Measurements from ENCODE around the gene FBXO34.

The FBXO34 gene

GRCh38 chr14:55370883-55371455 lies 99.7 kb downstream of the FBXO34 start:
- no peak for TF ChIP-seq EZH2 (IDR thresholded peaks at IDR 0.05; ENCODE audit: borderline replicate concordance, low read depth, low read length, severe bottlenecking)
- TF ChIP-seq CTCF (IDR thresholded peaks at IDR 0.05; ENCODE audit: borderline replicate concordance, extremely low read depth, low read length, poor library complexity, severe bottlenecking), result no peak

GRCh38 chr14:55372423-55372822 lies 101.2 kb downstream of the FBXO34 start:
- peaks cover 35% of the 10 kb centered on the region for H3K36me3 ChIP-seq (ENCODE audit: insufficient read depth, low read length)
- no peak overlapping the region for H3K9ac ChIP-seq (ENCODE audit: low read depth, low read length)
- TF ChIP-seq CTCF (IDR thresholded peaks at IDR 0.05; ENCODE audit: borderline replicate concordance, extremely low read depth, low read length, poor library complexity, severe bottlenecking) (no peak), EZH2 (IDR thresholded peaks at IDR 0.05; ENCODE audit: borderline replicate concordance, low read depth, low read length, severe bottlenecking) (no peak)
- H3K79me2 ChIP-seq (ENCODE audit: insufficient read depth, low read length), result no peaks in the 10 kb centered on the region
- no peak overlapping the region for H2AFZ ChIP-seq (ENCODE audit: low read depth, low read length)
- DNase-seq (no peak), ATAC-seq (ENCODE audit: insufficient read depth, low read depth) (no peak)
- no peaks in the 10 kb centered on the region for H3K4me1 ChIP-seq (ENCODE audit: insufficient read depth, low read length)
- no peak overlapping the region for H3K4me3 ChIP-seq (ENCODE audit: low read depth in 1 of 2, low read length in 2 of 2)
- H3K9me3 ChIP-seq (ENCODE audit: insufficient read depth, low read length, severe bottlenecking), result no peaks in the 10 kb centered on the region
- H4K20me1 ChIP-seq (ENCODE audit: insufficient read depth, low read length), result no peaks in the 10 kb centered on the region
- H3K4me2 ChIP-seq (ENCODE audit: insufficient read depth, low read length), result no peak overlapping the region
- H3K27ac ChIP-seq (ENCODE audit: low read length), result no peak overlapping the region
- H3K27me3 ChIP-seq (ENCODE audit: insufficient read depth, low read length, poor library complexity), result no peaks in the 10 kb centered on the region

More at GRCh38 chr14:55370883-55371455, 99.7 kb downstream of the FBXO34 start:
- DNase-seq (no peak), ATAC-seq (ENCODE audit: insufficient read depth, low read depth) (no peak)
- no peaks in the 10 kb centered on the region for H3K27me3 ChIP-seq (ENCODE audit: insufficient read depth, low read length, poor library complexity)
- H3K4me1 ChIP-seq (ENCODE audit: insufficient read depth, low read length), result no peaks in the 10 kb centered on the region
- no peak overlapping the region for H2AFZ ChIP-seq (ENCODE audit: low read depth, low read length)
- H3K4me3 ChIP-seq (ENCODE audit: low read depth in 1 of 2, low read length in 2 of 2), result no peak overlapping the region
- no peak overlapping the region for H3K4me2 ChIP-seq (ENCODE audit: insufficient read depth, low read length)
- H3K36me3 ChIP-seq (ENCODE audit: insufficient read depth, low read length), result peaks cover 29% of the 10 kb centered on the region
- H3K27ac ChIP-seq (ENCODE audit: low read length), result no peak overlapping the region
- no peaks in the 10 kb centered on the region for H3K9me3 ChIP-seq (ENCODE audit: insufficient read depth, low read length, severe bottlenecking)
- no peaks in the 10 kb centered on the region for H4K20me1 ChIP-seq (ENCODE audit: insufficient read depth, low read length)
- no peaks in the 10 kb centered on the region for H3K79me2 ChIP-seq (ENCODE audit: insufficient read depth, low read length)
- no peak overlapping the region for H3K9ac ChIP-seq (ENCODE audit: low read depth, low read length)

- Histone ChIP-seq H3K4me2 (ENCODE audit: insufficient read depth, low read length) (no peak overlapping the region), H3K27ac (ENCODE audit: low read length) (no peak overlapping the region), H3K4me1 (ENCODE audit: insufficient read depth, low read length) (no peaks in the 10 kb centered on the region), H2AFZ (ENCODE audit: low read depth, low read length) (no peak overlapping the region), H3K9me3 (ENCODE audit: insufficient read depth, low read length, severe bottlenecking) (no peaks in the 10 kb centered on the region), H3K9ac (ENCODE audit: low read depth, low read length) (no peak overlapping the region), H3K4me3 (ENCODE audit: low read depth in 1 of 2, low read length in 2 of 2) (no peak overlapping the region), H3K27me3 (ENCODE audit: insufficient read depth, low read length, poor library complexity) (no peaks in the 10 kb centered on the region), H4K20me1 (ENCODE audit: insufficient read depth, low read length) (no peaks in the 10 kb centered on the region), H3K36me3 (ENCODE audit: insufficient read depth, low read length) (peaks cover 33% of the 10 kb centered on the region), H3K79me2 (ENCODE audit: insufficient read depth, low read length) (no peaks in the 10 kb centered on the region)
- TF ChIP-seq EZH2 (IDR thresholded peaks at IDR 0.05; ENCODE audit: borderline replicate concordance, low read depth, low read length, severe bottlenecking), result no peak
- TF ChIP-seq CTCF (IDR thresholded peaks at IDR 0.05; ENCODE audit: borderline replicate concordance, extremely low read depth, low read length, poor library complexity, severe bottlenecking), result no peak
- DNase-seq (no peak), ATAC-seq (ENCODE audit: insufficient read depth, low read depth) (no peak)
Measured at GRCh38 chr14:55372825-55373224, 101.6 kb downstream of the FBXO34 start.
